ENCODE measurements around the gene AXDND1.
"Not testable (repeated sequence)": the region's sequence is repeated elsewhere in the genome, so short reads cannot be mapped to it uniquely, and the experiment has no call there.

Gene AXDND1

DNA sequence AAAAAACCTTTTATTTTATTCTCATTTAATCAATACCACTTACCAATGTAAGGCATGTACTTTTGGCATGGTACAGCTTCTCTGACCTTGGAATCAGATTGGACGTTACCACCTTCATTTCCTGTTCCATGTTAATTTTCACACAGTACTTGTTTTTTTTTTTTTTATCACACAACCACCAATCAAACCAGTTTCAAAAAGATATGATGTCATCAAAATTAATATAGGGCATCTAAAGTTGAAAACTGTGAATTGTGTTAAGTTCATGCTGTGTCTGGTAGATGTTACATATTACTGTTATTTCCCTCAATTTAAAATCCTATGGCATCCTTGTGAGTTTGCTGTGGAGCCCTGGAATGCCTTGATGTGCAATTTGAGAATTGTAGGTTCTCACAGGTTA is 124.8 kb downstream of the AXDND1 start:
- no peak for DNase-seq

DNA sequence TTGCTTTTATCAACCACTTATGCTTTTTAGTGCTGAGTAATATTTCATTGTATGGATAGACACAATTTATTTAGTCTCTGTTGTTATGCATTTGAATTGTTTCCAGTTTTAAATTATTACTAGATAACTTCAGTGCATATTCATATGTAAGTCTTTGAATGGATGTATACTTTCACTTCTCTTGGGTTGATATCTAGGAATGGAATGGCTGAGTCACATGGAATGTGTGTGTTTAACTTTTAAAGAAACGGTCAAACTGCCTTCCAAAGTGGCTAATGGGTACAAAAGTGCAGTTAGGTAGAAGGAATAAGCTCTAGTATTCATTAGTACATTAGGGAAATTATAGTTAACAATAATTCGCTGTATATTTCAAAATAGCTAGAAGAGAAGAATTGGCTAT is 127.6 kb downstream of the AXDND1 start:
- no peak for DNase-seq

DNA sequence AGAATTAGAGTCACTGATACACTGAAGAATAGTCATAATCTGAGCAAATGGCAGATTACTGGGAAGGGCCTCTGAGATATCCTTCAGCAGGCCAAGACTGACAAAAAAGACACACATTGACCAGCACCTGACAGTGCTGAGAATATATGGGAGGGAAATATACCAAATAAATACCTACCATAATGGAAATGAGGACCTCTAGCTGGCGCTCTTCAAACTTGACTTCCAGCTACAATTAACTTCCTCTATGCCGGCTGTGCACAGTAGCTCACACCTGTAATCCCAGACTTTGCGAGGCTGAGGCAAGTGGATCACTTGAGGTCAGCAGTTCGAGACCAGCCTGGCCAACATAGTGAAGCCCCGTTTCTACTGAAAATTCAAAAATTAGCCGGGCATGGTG is 140.4 kb downstream of the AXDND1 start:
- DNase-seq, result no peak

- DNase-seq, result no peak
These were observed 143.6 kb downstream of the AXDND1 start for GRCh38 chr1:179509384-179509783.

- no peak for DNase-seq
These were observed 144.3 kb downstream of the AXDND1 start for GRCh38 chr1:179510038-179510437.

DNA sequence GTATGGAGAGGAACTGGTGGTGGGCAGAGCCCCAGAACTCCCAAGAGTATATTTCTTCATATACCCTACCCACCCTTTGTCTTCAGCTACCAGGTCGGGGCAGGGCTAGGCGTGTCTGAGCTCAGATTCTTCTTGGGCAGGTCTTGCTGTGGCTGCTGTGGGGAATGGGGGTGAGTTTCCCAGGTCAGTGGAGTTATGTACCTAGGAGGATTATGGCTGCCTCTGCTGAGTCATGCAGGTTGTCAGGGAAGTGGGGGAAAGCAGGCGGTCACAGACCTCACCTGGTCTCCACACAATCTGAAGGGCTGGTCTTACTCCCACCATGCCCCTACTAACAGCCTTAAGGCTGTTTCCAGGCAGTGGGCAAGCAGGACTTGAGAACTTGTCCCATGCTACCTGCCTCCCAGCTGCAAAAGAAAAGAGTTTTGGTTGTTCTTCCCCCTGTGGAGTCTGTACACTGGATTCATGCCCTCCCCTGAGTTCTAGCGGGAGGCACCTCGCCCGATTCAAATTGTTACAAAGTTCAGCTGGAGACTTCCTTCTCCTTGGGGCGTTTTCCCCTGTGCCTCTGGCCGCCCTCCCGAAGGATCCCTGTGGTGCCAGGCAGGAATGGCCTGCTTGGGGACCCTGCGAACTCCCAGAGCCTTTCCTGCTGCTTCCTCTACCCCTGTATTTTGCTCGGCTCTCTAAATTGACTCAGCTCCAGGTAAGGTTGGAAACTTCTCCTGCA is 151.4 kb downstream of the AXDND1 start:
- no peak for DNase-seq

GRCh38 chr1:179518544-179518943 is 152.8 kb downstream of the AXDND1 start:
- not testable (repeated sequence) for DNase-seq

DNA sequence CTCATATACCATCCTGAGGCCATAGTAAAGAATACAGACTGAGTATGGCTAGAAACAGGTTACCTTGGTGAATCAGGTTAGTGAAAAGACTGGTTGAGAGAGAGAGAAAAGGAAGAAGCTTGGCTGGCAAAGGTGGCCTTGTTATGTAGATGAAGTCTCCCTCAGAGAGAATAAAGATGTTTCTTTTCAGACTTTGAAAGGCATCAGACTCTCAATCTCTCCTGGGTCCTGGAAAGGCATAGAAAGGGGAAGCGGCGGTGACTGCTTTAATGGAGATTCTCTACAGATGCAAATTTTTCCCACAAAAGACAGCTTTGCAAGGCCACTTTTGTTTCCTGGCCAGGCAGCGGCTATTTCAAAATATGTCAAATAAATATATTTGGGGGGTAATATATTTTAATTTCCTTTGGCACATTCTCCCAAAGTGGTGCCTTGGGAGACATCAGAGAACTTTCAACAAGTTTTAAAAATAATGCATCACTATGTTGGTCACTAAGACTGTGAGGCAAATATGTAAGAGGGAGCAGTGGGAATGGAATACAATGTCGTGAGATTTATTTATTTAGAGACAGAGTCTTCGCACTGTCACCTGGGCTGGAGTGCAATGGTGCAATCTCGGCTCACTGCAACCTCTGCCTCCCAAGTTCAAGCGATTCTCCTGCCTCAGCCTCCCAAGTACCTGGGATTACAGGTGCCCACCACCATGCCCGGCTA is 163.9 kb downstream of the AXDND1 start:
- no peak for DNase-seq

GRCh38 chr1:179530352-179530751 is 164.6 kb downstream of the AXDND1 start:
- no peak for DNase-seq

DNA sequence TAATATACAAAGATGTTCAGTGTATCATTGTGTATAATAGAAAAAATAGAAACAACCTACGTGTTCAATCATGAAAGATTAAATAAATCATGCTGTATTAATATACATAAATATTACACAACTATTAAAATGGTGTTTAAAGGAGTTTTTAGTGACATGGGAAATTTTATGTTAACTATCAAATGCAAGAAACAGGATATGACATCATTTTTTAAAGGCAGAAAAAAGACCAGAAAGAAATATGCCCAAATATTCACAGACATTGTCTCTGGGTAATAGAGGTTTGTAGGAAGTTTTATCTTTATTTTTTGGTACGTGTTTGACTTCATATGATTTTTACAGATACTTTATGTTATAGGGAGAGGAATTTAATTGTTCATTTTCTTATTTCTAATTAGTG is 176.0 kb downstream of the AXDND1 start:
- no peak for DNase-seq

GRCh38 chr1:179545321-179545720 is 179.6 kb downstream of the AXDND1 start:
- no peak for DNase-seq

- no peak for DNase-seq
These were observed 181.3 kb downstream of the AXDND1 start for GRCh38 chr1:179547021-179547535.

DNA sequence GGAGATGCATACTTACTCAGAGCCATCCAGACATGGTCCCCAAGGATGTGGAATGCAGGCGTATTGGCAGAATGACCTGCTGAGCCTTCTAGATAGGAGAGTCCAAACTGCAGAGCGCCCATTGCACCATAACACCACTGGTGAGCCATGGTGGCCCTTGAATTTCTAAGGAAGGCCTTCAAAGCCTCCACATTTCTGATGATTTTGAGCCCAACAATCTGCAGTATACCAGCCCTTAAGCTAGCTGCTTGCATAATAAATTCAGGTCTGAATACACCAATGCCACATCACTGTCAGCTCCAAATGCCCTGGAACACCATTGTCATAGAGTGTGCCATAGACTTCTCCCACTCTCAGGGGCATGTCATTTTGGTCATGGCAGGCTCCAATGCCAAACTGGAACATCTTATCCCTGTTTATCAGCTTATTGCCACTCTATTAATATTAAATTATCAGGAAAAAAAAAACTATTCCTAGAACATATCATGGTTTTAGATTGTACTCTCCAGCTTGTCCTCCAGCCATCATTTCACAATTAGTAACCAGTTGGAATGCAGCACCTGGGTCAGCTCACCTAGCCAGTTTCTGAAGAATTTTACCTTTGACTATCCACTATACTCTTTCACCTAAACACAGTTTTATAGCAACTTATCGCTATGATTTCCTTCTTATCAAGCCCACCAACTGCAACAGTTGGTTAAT is 183.0 kb downstream of the AXDND1 start:
- DNase-seq, result no peak

DNA sequence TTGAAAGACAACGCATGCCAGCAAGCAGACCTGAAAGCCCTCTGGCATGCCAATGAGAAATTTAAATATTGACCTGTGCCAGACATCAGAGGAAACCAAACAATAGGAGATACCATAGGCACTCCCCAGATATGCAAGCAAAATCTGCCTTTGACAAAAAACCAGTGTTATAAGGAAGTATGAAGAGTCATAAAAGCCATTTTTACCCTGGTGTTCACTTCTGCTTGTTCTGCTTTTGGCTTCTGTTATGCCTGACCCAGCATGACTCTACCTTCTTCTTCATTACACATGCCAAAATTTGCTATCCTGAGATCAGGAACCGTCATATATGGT is 183.6 kb downstream of the AXDND1 start:
- DNase-seq, result no peak

GRCh38 chr1:179550746-179551682 is 185.2 kb downstream of the AXDND1 start:
- no peak for DNase-seq

DNA sequence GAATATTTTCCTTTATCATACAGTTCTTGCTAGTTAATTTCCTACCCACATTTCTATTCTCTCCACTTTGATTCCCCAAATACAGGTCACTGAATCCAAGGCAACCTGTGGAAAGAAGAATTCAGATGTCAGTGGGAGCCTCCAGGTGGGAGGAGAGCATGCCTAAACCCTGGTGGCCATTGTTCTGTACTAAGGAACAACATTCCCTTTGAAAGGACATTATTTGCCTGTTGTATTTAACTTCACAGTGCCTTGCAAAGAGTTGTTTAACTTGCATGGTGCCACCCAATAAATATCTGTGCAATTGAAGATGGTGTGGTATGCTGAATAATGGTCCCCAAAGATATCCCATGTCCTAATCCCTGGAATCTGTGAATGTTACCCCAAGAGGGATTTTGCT is 188.7 kb downstream of the AXDND1 start:
- DNase-seq, result no peak

GRCh38 chr1:179558078-179558477 is 192.3 kb downstream of the AXDND1 start:
- DNase-seq, result no peak

- no peak for DNase-seq
These were observed 209.9 kb downstream of the AXDND1 start, which contains the start of gene NPHS2 for GRCh38 chr1:179575497-179576314. Gene NPHS2 (minus strand): TSS chr1:179575948. CDS start chr1:179575864, 84 bp downstream.

GRCh38 chr1:179576509-179576908 is 210.7 kb downstream of the AXDND1 start:
- no peak for DNase-seq

- DNase-seq, result no peak
These were observed 218.1 kb downstream of the AXDND1 start for GRCh38 chr1:179583771-179584320.

- no peak for DNase-seq
These were observed 220.5 kb downstream of the AXDND1 start for GRCh38 chr1:179586107-179586823.
